ENCODE results near the gene CHD3.

- no peak for TF ChIP-seq TAF1 (IDR thresholded peaks at IDR 0.05; ENCODE audit: low read depth)
- TF ChIP-seq YY1 (IDR thresholded peaks at IDR 0.05; ENCODE audit: low read depth) = no peak
- TF ChIP-seq RAD21 (IDR thresholded peaks at IDR 0.05; ENCODE audit: low read depth) = no peak
- no peak for TF ChIP-seq EP300 (IDR thresholded peaks at IDR 0.05; ENCODE audit: borderline replicate concordance)
- TF ChIP-seq, protein P1, sequence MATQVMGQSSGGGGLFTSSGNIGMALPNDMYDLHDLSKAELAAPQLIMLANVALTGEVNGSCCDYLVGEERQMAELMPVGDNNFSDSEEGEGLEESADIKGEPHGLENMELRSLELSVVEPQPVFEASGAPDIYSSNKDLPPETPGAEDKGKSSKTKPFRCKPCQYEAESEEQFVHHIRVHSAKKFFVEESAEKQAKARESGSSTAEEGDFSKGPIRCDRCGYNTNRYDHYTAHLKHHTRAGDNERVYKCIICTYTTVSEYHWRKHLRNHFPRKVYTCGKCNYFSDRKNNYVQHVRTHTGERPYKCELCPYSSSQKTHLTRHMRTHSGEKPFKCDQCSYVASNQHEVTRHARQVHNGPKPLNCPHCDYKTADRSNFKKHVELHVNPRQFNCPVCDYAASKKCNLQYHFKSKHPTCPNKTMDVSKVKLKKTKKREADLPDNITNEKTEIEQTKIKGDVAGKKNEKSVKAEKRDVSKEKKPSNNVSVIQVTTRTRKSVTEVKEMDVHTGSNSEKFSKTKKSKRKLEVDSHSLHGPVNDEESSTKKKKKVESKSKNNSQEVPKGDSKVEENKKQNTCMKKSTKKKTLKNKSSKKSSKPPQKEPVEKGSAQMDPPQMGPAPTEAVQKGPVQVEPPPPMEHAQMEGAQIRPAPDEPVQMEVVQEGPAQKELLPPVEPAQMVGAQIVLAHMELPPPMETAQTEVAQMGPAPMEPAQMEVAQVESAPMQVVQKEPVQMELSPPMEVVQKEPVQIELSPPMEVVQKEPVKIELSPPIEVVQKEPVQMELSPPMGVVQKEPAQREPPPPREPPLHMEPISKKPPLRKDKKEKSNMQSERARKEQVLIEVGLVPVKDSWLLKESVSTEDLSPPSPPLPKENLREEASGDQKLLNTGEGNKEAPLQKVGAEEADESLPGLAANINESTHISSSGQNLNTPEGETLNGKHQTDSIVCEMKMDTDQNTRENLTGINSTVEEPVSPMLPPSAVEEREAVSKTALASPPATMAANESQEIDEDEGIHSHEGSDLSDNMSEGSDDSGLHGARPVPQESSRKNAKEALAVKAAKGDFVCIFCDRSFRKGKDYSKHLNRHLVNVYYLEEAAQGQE (IDR thresholded peaks at IDR 0.05; ENCODE audit: low read depth) = no peak
- TF ChIP-seq, protein P2, sequence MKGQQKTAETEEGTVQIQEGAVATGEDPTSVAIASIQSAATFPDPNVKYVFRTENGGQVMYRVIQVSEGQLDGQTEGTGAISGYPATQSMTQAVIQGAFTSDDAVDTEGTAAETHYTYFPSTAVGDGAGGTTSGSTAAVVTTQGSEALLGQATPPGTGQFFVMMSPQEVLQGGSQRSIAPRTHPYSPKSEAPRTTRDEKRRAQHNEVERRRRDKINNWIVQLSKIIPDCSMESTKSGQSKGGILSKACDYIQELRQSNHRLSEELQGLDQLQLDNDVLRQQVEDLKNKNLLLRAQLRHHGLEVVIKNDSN (IDR thresholded peaks at IDR 0.05) = no peak
- TF ChIP-seq CEBPB (IDR thresholded peaks at IDR 0.05) = no peak
- TF ChIP-seq CREB1 (IDR thresholded peaks at IDR 0.05; ENCODE audit: low read depth) = no peak
- TF ChIP-seq ZBTB7A (IDR thresholded peaks at IDR 0.05; ENCODE audit: low read depth) = no peak
- no peak for TF ChIP-seq MAX (IDR thresholded peaks at IDR 0.05)
- TF ChIP-seq EGR1 (IDR thresholded peaks at IDR 0.05) = no peak
- TF ChIP-seq NFIC (IDR thresholded peaks at IDR 0.05) = no peak
- TF ChIP-seq FOXM1 (IDR thresholded peaks at IDR 0.05; ENCODE audit: borderline replicate concordance, low read depth) = no peak
Observed at GRCh38 chr17:7910281-7910680, 21.7 kb downstream of the CHD3 start.
